ENCODE data around the gene SLC39A13. TPM values are rescaled to one million over a fixed set of nuclear protein-coding genes. Genes with fewer than 3 reads are reported as not detected.
"Not testable (repeated sequence)": the region's sequence is repeated elsewhere in the genome, so short reads cannot be mapped to it uniquely, and the experiment has no call there.

The SLC39A13 gene
- total RNA-seq, 1 experiment from 2014 or later, result 27.1 TPM

GRCh38 chr11:47451990-47452389, 43.6 kb downstream of the SLC39A13 start:
- Histone ChIP-seq H3K27me3 (replicated peaks; ENCODE audit: control insufficient read depth, insufficient read depth, low read length) (no peaks in the 10 kb centered on the region), H3K36me3 (ENCODE audit: control insufficient read depth, insufficient read depth, low read length) (no peaks in the 10 kb centered on the region), H3K9me3 (no peaks in the 10 kb centered on the region), H3K4me1 (no peaks in the 10 kb centered on the region), H3K4me3 (ENCODE audit: low read depth, low read length) (no peak overlapping the region)
- DNase-seq, result no peak
- ChIA-PET CTCF (no interaction called here), POLR2A (no interaction called here)
- BruUV-seq (replicated peaks), result no TSS peak
- Mint-ChIP-seq H3K4me3 (ENCODE audit: unreplicated experiment) (no peak overlapping the region), H3K36me3 (ENCODE audit: insufficient read depth, unreplicated experiment) (peaks cover 38% of the 10 kb centered on the region), H3K27ac (ENCODE audit: unreplicated experiment) (no peak overlapping the region), H3K4me1 (ENCODE audit: low read depth, unreplicated experiment) (no peaks in the 10 kb centered on the region), H3K27me3 (ENCODE audit: insufficient read depth, unreplicated experiment) (no peaks in the 10 kb centered on the region), H3K9me3 (ENCODE audit: unreplicated experiment) (no peaks in the 10 kb centered on the region)
- TF ChIP-seq CTCF (IDR thresholded peaks at IDR 0.05; ENCODE audit: insufficient read depth in 1 of 2, low read depth in 1 of 2, low read length in 1 of 2, severe bottlenecking in 1 of 2, unreplicated experiment in 1 of 2), result no peak
- intact Hi-C loops (cut with micrococcal nuclease; ENCODE audit: unreplicated experiment), result no loop called here

- ChIA-PET POLR2A (no interaction called here), CTCF (interaction anchor here (0.7 to 1.2 kb wide), 4 partner anchors 10 to 190 kb away, joined by 3 to 15 read pairs (median 3); no protein-coding TSS in a partner anchor)
- H3K9me3 ChIP-seq, result no peaks in the 10 kb centered on the region
- Mint-ChIP-seq H3K36me3 (ENCODE audit: insufficient read depth, unreplicated experiment) (peaks cover 39% of the 10 kb centered on the region), H3K9me3 (ENCODE audit: unreplicated experiment) (no peaks in the 10 kb centered on the region), H3K27ac (ENCODE audit: unreplicated experiment) (no peak overlapping the region), H3K27me3 (ENCODE audit: insufficient read depth, unreplicated experiment) (no peaks in the 10 kb centered on the region), H3K4me1 (ENCODE audit: low read depth, unreplicated experiment) (no peaks in the 10 kb centered on the region), H3K4me3 (ENCODE audit: unreplicated experiment) (no peak overlapping the region)
- no peak overlapping the region for H3K4me3 ChIP-seq (ENCODE audit: low read depth, low read length)
- TF ChIP-seq CTCF (IDR thresholded peaks at IDR 0.05; ENCODE audit: insufficient read depth in 1 of 2, low read depth in 1 of 2, low read length in 1 of 2, severe bottlenecking in 1 of 2, unreplicated experiment in 1 of 2), result no peak
- no peaks in the 10 kb centered on the region for H3K36me3 ChIP-seq (ENCODE audit: control insufficient read depth, insufficient read depth, low read length)
- BruUV-seq (replicated peaks), result no TSS peak
- H3K4me1 ChIP-seq, result no peaks in the 10 kb centered on the region
- no peak for DNase-seq
- intact Hi-C loops (cut with micrococcal nuclease; ENCODE audit: unreplicated experiment), result no loop called here
- H3K27me3 ChIP-seq (replicated peaks; ENCODE audit: control insufficient read depth, insufficient read depth, low read length), result no peaks in the 10 kb centered on the region
Observed at GRCh38 chr11:47453365-47453764, 45.0 kb downstream of the SLC39A13 start.

GRCh38 chr11:47454258-47454671, 45.9 kb downstream of the SLC39A13 start:
- not testable (repeated sequence) for H3K9me3 ChIP-seq; H3K27me3 Mint-ChIP-seq (ENCODE audit: insufficient read depth, unreplicated experiment); H3K4me1 Mint-ChIP-seq (ENCODE audit: low read depth, unreplicated experiment); H3K9me3 Mint-ChIP-seq (ENCODE audit: unreplicated experiment); H3K4me3 ChIP-seq (ENCODE audit: low read depth, low read length); H3K27me3 ChIP-seq (replicated peaks; ENCODE audit: control insufficient read depth, insufficient read depth, low read length); BruUV-seq (replicated peaks); H3K4me3 Mint-ChIP-seq (ENCODE audit: unreplicated experiment); H3K36me3 ChIP-seq (ENCODE audit: control insufficient read depth, insufficient read depth, low read length); H3K4me1 ChIP-seq
- peak; percentile 67 to 93 for TF ChIP-seq CTCF (IDR thresholded peaks at IDR 0.05; ENCODE audit: insufficient read depth in 1 of 2, low read depth in 1 of 2, low read length in 1 of 2, severe bottlenecking in 1 of 2, unreplicated experiment in 1 of 2)
- peak; percentile 83 to 88 for DNase-seq
- intact Hi-C loops (cut with micrococcal nuclease; ENCODE audit: unreplicated experiment), result loop anchor here (1.0 kb wide), 1 partner anchor 80 kb away; no protein-coding TSS in a partner anchor
- Mint-ChIP-seq H3K36me3 (ENCODE audit: insufficient read depth, unreplicated experiment) (peaks cover 42% of the 10 kb centered on the region), H3K27ac (ENCODE audit: unreplicated experiment) (peak overlapping the region; percentile 40)
- ChIA-PET CTCF (interaction anchor here (0.6 to 1.2 kb wide), 28 partner anchors 9 to 507 kb away, joined by 3 to 15 read pairs (median 4); partner anchors contain the start of genes ACP2, DDB2 and PSMC3), POLR2A (interaction anchor here (1.0 kb wide), 1 partner anchor 28 kb away, joined by 4 read pairs; the partner anchor contains the start of gene PSMC3)

Data from Caco-2 (cell line).